ENCODE measurements around the gene SLC25A43. TPM values are rescaled to one million over a fixed set of nuclear protein-coding genes. Genes with fewer than 3 reads are reported as not detected.

SLC25A43 gene
- total and polyA plus RNA-seq, 2 of the 4 experiments (the other 2 are of a cell fraction): 12.3 to 12.5 TPM

Small RNAs within 50 kb of the gene (microRNA-seq; reads per million reads assigned to microRNA genes)
- gene RNU1-67P (ENCODE audit: insufficient read depth, insufficient read length) (not detected), gene RNY3P16 (ENCODE audit: insufficient read depth, insufficient read length) (not detected)

Small RNAs within 50 kb of the gene (small RNA-seq; reads per million reads assigned to genes)
- gene RNU1-67P (0.08 to 23.5 (median 0.61) reads per million in 5 experiments), gene RNY3P16 (0 to 0.60 (median 0) reads per million in 5 experiments)

Other genes starting within 250 kb of the SLC25A43 start
- gene PGRMC1, start 163.1 kb upstream of the SLC25A43 start, total RNA-seq (2012; rRNA removed): 75.3 and 124 TPM in 2 replicates
- 49.7 and 58.5 TPM in 2 replicates for gene PGRMC1, start 163.1 kb upstream of the SLC25A43 start, polyA plus RNA-seq (2012; rRNA removed)
- gene SLC25A5, start 69.1 kb downstream of the SLC25A43 start, total RNA-seq (2012; rRNA removed): 216 and 282 TPM in 2 replicates
- 247 and 337 TPM in 2 replicates for gene SLC25A5, start 69.1 kb downstream of the SLC25A43 start, polyA plus RNA-seq (2012; rRNA removed)
- 33.2 and 47.5 TPM in 2 replicates for gene STEEP1, start 166.1 kb downstream of the SLC25A43 start, total RNA-seq (2012; rRNA removed)
- 15.1 and 16.7 TPM in 2 replicates for gene STEEP1, start 166.1 kb downstream of the SLC25A43 start, polyA plus RNA-seq (2012; rRNA removed)
- 12.9 and 20.3 TPM in 2 replicates for gene UBE2A, start 175.2 kb downstream of the SLC25A43 start, total RNA-seq (2012; rRNA removed)
- 42.9 and 50.5 TPM in 2 replicates for gene UBE2A, start 175.2 kb downstream of the SLC25A43 start, polyA plus RNA-seq (2012; rRNA removed)
- gene NKRF, start 207.1 kb downstream of the SLC25A43 start, total RNA-seq (2012; rRNA removed): 2.2 and 3.6 TPM in 2 replicates
- gene NKRF, start 207.1 kb downstream of the SLC25A43 start, polyA plus RNA-seq (2012; rRNA removed): 4.1 TPM in 2 replicates